ENCODE measurements around the gene ASB10.

Gene ASB10

GRCh38 chr7:151152643-151153513 is 34.2 kb downstream of the ASB10 start:
- peak; percentile 4 for TF ChIP-seq CTCF (IDR thresholded peaks at IDR 0.05; ENCODE audit: low read depth, low read length, missing control alignments)
- H3K4me3 ChIP-seq (ENCODE audit: low read depth, low read length), result no peak overlapping the region
- DNase-seq (ENCODE audit: low read depth), result no peak

- H3K4me3 ChIP-seq (ENCODE audit: low read depth, low read length), result no peak overlapping the region
- no peak for TF ChIP-seq CTCF (IDR thresholded peaks at IDR 0.05; ENCODE audit: low read depth, low read length, missing control alignments)
- no peak for DNase-seq (ENCODE audit: low read depth)
Measured at GRCh38 chr7:151150388-151150787, 36.7 kb downstream of the ASB10 start.

GRCh38 chr7:151148319-151149259 is 38.5 kb downstream of the ASB10 start:
- no peak for TF ChIP-seq CTCF (IDR thresholded peaks at IDR 0.05; ENCODE audit: low read depth, low read length, missing control alignments)
- no peak for DNase-seq (ENCODE audit: low read depth)
- no peak overlapping the region for H3K4me3 ChIP-seq (ENCODE audit: low read depth, low read length)

GRCh38 chr7:151146761-151147160 is 40.3 kb downstream of the ASB10 start:
- no peak for TF ChIP-seq CTCF (IDR thresholded peaks at IDR 0.05; ENCODE audit: low read depth, low read length, missing control alignments)
- no peak for DNase-seq (ENCODE audit: low read depth)
- no peak overlapping the region for H3K4me3 ChIP-seq (ENCODE audit: low read depth, low read length)

- no peak for TF ChIP-seq CTCF (IDR thresholded peaks at IDR 0.05; ENCODE audit: low read depth, low read length, missing control alignments)
- no peak overlapping the region for H3K4me3 ChIP-seq (ENCODE audit: low read depth, low read length)
- no peak for DNase-seq (ENCODE audit: low read depth)
Measured at GRCh38 chr7:151144387-151144786, 42.7 kb downstream of the ASB10 start.

- no peak for TF ChIP-seq CTCF (IDR thresholded peaks at IDR 0.05; ENCODE audit: low read depth, low read length, missing control alignments)
- H3K4me3 ChIP-seq (ENCODE audit: low read depth, low read length), result no peak overlapping the region
- no peak for DNase-seq (ENCODE audit: low read depth)
Measured at GRCh38 chr7:151143261-151144015, 43.6 kb downstream of the ASB10 start.
